HG02885 (cell line): Measurements from ENCODE around the gene ASCC2.
A peak's percentile ranks its signal among the peaks of the same experiment; 100 is the strongest.
"Not testable (repeated sequence)": the region's sequence is repeated elsewhere in the genome, so short reads cannot be mapped to it uniquely, and the experiment has no call there.

Source experiments
- ATAC-seq: cut with Tn5 transposase; IDR thresholded peaks from one replicate; pipeline ENCODE4 v1.9.1; 2021; ENCODE audit warnings: mild to moderate bottlenecking; ENCODE audit not compliant: unreplicated experiment, poor library complexity

The ASCC2 gene

GRCh38 chr22:29856496-29856895 is 18.4 kb upstream of the ASCC2 start:
- ATAC-seq: no peak

GRCh38 chr22:29855611-29856181 is 17.6 kb upstream of the ASCC2 start:
- ATAC-seq: no peak

- ATAC-seq: no peak
Measured at GRCh38 chr22:29854432-29854831, 16.4 kb upstream of the ASCC2 start.

GRCh38 chr22:29848111-29848510 is 10.0 kb upstream of the ASCC2 start:
- ATAC-seq: no peak

- ATAC-seq: no peak
Measured at GRCh38 chr22:29846290-29846689, 8.2 kb upstream of the ASCC2 start.

GRCh38 chr22:29842740-29843139 is 4.7 kb upstream of the ASCC2 start:
- no peak for ATAC-seq

- ATAC-seq: no peak
Measured at GRCh38 chr22:29842172-29842571, 4.1 kb upstream of the ASCC2 start.

GRCh38 chr22:29840498-29840897 is 2.4 kb upstream of the ASCC2 start:
- no peak for ATAC-seq

GRCh38 chr22:29839039-29839438 is 965 bp upstream of the ASCC2 start:
- no peak for ATAC-seq

GRCh38 chr22:29838599-29838956 is 504 bp upstream of the ASCC2 start:
- ATAC-seq: no peak

GRCh38 chr22:29836791-29837370 is 1.2 kb downstream of the ASCC2 start:
- ATAC-seq: not testable (repeated sequence)

GRCh38 chr22:29834046-29834445 is 4.0 kb downstream of the ASCC2 start:
- no peak for ATAC-seq

GRCh38 chr22:29833392-29833965 is 4.6 kb downstream of the ASCC2 start:
- ATAC-seq: no peak

- no peak for ATAC-seq
Measured at GRCh38 chr22:29831958-29832357, 6.1 kb downstream of the ASCC2 start.

- no peak for ATAC-seq
Measured at GRCh38 chr22:29831186-29831921, 6.7 kb downstream of the ASCC2 start.

- ATAC-seq: no peak
Measured at GRCh38 chr22:29830585-29830984, 7.5 kb downstream of the ASCC2 start.

GRCh38 chr22:29827726-29828125 is 10.3 kb downstream of the ASCC2 start:
- not testable (repeated sequence) for ATAC-seq

- ATAC-seq: no peak
Measured at GRCh38 chr22:29827091-29827490, 11.0 kb downstream of the ASCC2 start.

GRCh38 chr22:29825578-29825977 is 12.5 kb downstream of the ASCC2 start:
- no peak for ATAC-seq

- ATAC-seq: no peak
Measured at GRCh38 chr22:29824677-29825076, 13.4 kb downstream of the ASCC2 start.

- peak; percentile 51 for ATAC-seq
Measured at GRCh38 chr22:29821291-29822016, 16.6 kb downstream of the ASCC2 start.
